Mesenchymal stem cell (in vitro differentiated cells and primary cell): Measurements from ENCODE around the gene MXI1.

Experiments used
- DNase-seq: peaks from one replicate; pipeline ENCODE4 v3.0.0-alpha.2; 2013
- H2AFZ ChIP-seq: one replicate; pipeline ENCODE4 v1.6.1; 2013; ENCODE audit warnings: low read depth, mild to moderate bottlenecking, control low read depth, inconsistent platforms, low read length, moderate library complexity
- H2AK5ac ChIP-seq: 2 replicates; pipeline ENCODE4 v1.6.1; 2013; ENCODE audit warnings: low read length, moderate library complexity, mild to moderate bottlenecking, inconsistent platforms; ENCODE audit not compliant: severe bottlenecking
- H2BK120ac ChIP-seq: one replicate; pipeline ENCODE4 v1.6.1; 2013; ENCODE audit warnings: low read depth, mild to moderate bottlenecking, inconsistent platforms, low read length, moderate library complexity
- H2BK12ac ChIP-seq, 2 experiments: one replicate each; pipeline ENCODE4 v1.6.1; 2013; ENCODE audit warnings: inconsistent platforms in 2 of 2, low read length in 2 of 2, mild to moderate bottlenecking in 2 of 2, moderate library complexity in 2 of 2, control low read depth in 1 of 2
- H2BK15ac ChIP-seq: one replicate; pipeline ENCODE4 v1.6.1; 2013; ENCODE audit warnings: mild to moderate bottlenecking, low read depth, inconsistent platforms; ENCODE audit not compliant: poor library complexity, severe bottlenecking
- H2BK5ac ChIP-seq: 2 replicates; pipeline ENCODE4 v1.6.1; 2013; ENCODE audit warnings: low read depth, mild to moderate bottlenecking, low read length, control low read depth, inconsistent platforms; ENCODE audit not compliant: poor library complexity, severe bottlenecking
- H3K14ac ChIP-seq, 2 experiments: one replicate each; pipeline ENCODE4 v1.6.1; 2013; ENCODE audit warnings: inconsistent platforms in 2 of 2, low read length in 2 of 2, control low read depth in 1 of 2, mild to moderate bottlenecking in 1 of 2, moderate library complexity in 1 of 2
- H3K18ac ChIP-seq, 2 experiments: one replicate each; pipeline ENCODE4 v1.6.1; 2013; ENCODE audit warnings: inconsistent platforms in 2 of 2, low read length in 2 of 2, control low read depth in 1 of 2, low read depth in 1 of 2, mild to moderate bottlenecking in 1 of 2
- H3K23ac ChIP-seq, 2 experiments: one replicate each; pipeline ENCODE4 v1.6.1; 2013; ENCODE audit warnings: inconsistent platforms in 2 of 2, low read length in 2 of 2, mild to moderate bottlenecking in 2 of 2, moderate library complexity in 2 of 2, control low read depth in 1 of 2
- H3K27ac ChIP-seq: 2 replicates; pipeline ENCODE4 v1.5.1; 2013; ENCODE audit warnings: mild to moderate bottlenecking, moderate library complexity, low read length, control low read depth, inconsistent platforms; ENCODE audit not compliant: poor library complexity, severe bottlenecking
- H3K27me3 ChIP-seq, 2 experiments: 2 replicates each; pipeline versions ENCODE4 v1.6.1 to v1.7.0; 2013; ENCODE audit warnings: low read length in 2 of 2, mild to moderate bottlenecking in 2 of 2, moderate library complexity in 2 of 2, control low read depth in 1 of 2, inconsistent platforms in 1 of 2; ENCODE audit not compliant: control insufficient read depth in 1 of 2, insufficient read depth in 1 of 2
- H3K36me3 ChIP-seq, 2 experiments: 2 replicates each; pipeline versions ENCODE4 v1.6.1 to v1.7.0; 2013; ENCODE audit warnings: low read length in 2 of 2, control low read depth in 1 of 2, inconsistent platforms in 1 of 2, low read depth in 1 of 2, mild to moderate bottlenecking in 1 of 2; ENCODE audit not compliant: insufficient read depth in 2 of 2, control insufficient read depth in 1 of 2
- H3K4ac ChIP-seq, 2 experiments: one replicate each; pipeline ENCODE4 v1.6.1; 2013; ENCODE audit warnings: inconsistent platforms in 2 of 2, low read length in 2 of 2, mild to moderate bottlenecking in 2 of 2, moderate library complexity in 2 of 2, control low read depth in 1 of 2, low read depth in 1 of 2
- H3K4me1 ChIP-seq: 2 replicates; pipeline ENCODE4 v1.6.1; 2013; ENCODE audit warnings: low read depth, low read length, control low read depth; ENCODE audit not compliant: control insufficient read depth, insufficient read depth
- H3K4me2 ChIP-seq: 2 replicates; pipeline ENCODE4 v1.6.1; 2013; ENCODE audit warnings: low read length, mild to moderate bottlenecking, inconsistent platforms; ENCODE audit not compliant: poor library complexity, severe bottlenecking
- H3K4me3 ChIP-seq, 2 experiments: 2 replicates each; pipeline versions ENCODE4 v1.5.1 to v1.7.0; 2013; ENCODE audit warnings: low read length in 2 of 2, mild to moderate bottlenecking in 2 of 2, control low read depth in 1 of 2, low read depth in 1 of 2; ENCODE audit not compliant: insufficient read depth in 1 of 2
- H3K79me1 ChIP-seq: replicated peaks from 2 replicates; pipeline ENCODE4 v1.6.1; 2013; ENCODE audit warnings: mild to moderate bottlenecking, control low read depth, low read length, inconsistent platforms; ENCODE audit not compliant: poor library complexity, severe bottlenecking
- H3K9ac ChIP-seq: 2 replicates; pipeline ENCODE4 v1.7.0; 2013; ENCODE audit warnings: mild to moderate bottlenecking, low read length, moderate library complexity
- H3K9me3 ChIP-seq: 2 replicates; pipeline ENCODE4 v1.7.0; 2013; ENCODE audit warnings: mild to moderate bottlenecking, low read length; ENCODE audit not compliant: control insufficient read depth
- H4K8ac ChIP-seq: one replicate; pipeline ENCODE4 v1.6.1; 2013; ENCODE audit warnings: inconsistent platforms, mild to moderate bottlenecking, low read length, moderate library complexity
- H4K91ac ChIP-seq: one replicate; pipeline ENCODE4 v1.6.1; 2013; ENCODE audit warnings: mild to moderate bottlenecking, low read length, inconsistent platforms
- WGBS: methylation state at CpG from one replicate; pipeline ENCODE4 v1.1.7; 2013; ENCODE audit warnings: mixed read lengths; 5-methylcytosine and 5-hydroxymethylcytosine counted together

Gene MXI1

GRCh38 chr10:110258542-110258941 is 51.1 kb downstream of the MXI1 start:
- no peaks in the 10 kb centered on the region for H3K27me3 ChIP-seq
- H2BK12ac ChIP-seq: no peak overlapping the region
- H3K4me1 ChIP-seq: no peaks in the 10 kb centered on the region
- no peak overlapping the region for H3K23ac ChIP-seq
- H2BK15ac ChIP-seq: no peak overlapping the region
- 86% methylated on average over 1 of the region's 1 CpG for WGBS
- H2BK120ac ChIP-seq: no peak overlapping the region
- no peak overlapping the region for H3K18ac ChIP-seq
- no peak overlapping the region for H3K14ac ChIP-seq
- no peak overlapping the region for H4K91ac ChIP-seq
- H3K36me3 ChIP-seq: no peaks in the 10 kb centered on the region
- H2BK5ac ChIP-seq: no peak overlapping the region
- H3K4me2 ChIP-seq: no peak overlapping the region
- H3K9me3 ChIP-seq: peaks cover 4% of the 10 kb centered on the region
- no peak overlapping the region for H3K27ac ChIP-seq
- H2AFZ ChIP-seq: no peak overlapping the region
- H3K4me3 ChIP-seq: no peak overlapping the region
- no peak for DNase-seq
- no peak overlapping the region for H3K9ac ChIP-seq
- no peak overlapping the region for H4K8ac ChIP-seq
- no peak overlapping the region for H3K4ac ChIP-seq
- H3K79me1 ChIP-seq: no peaks in the 10 kb centered on the region
- H2AK5ac ChIP-seq: no peak overlapping the region

DNA sequence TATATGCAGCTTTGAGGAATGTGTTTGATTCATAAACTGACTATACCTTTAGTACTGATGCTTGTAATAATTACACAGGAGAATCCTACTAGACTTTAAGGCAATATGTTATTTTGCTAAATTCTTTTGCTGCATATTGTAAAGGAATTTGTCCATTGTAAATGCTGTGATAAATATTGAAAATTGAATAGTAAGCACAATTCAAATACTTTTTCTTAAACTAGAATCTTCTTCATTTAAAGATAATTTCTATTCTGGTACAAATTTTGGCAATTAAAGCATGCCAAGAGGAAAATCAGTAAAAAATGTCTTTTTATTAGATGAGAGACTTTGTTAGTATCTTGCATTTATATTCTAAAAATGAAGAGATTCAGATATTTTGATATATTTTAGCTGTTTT is 51.9 kb downstream of the MXI1 start:
- H3K4me1 ChIP-seq: no peaks in the 10 kb centered on the region
- H4K8ac ChIP-seq: no peak overlapping the region
- no peak overlapping the region for H2BK15ac ChIP-seq
- H4K91ac ChIP-seq: no peak overlapping the region
- no peak overlapping the region for H3K4ac ChIP-seq
- no peak overlapping the region for H3K23ac ChIP-seq
- H3K79me1 ChIP-seq: no peaks in the 10 kb centered on the region
- no peak overlapping the region for H2BK12ac ChIP-seq
- no peak overlapping the region for H3K4me3 ChIP-seq
- no peak overlapping the region for H2AK5ac ChIP-seq
- H2BK5ac ChIP-seq: no peak overlapping the region
- no peak overlapping the region for H3K4me2 ChIP-seq
- H3K27ac ChIP-seq: no peak overlapping the region
- H3K36me3 ChIP-seq: no peaks in the 10 kb centered on the region
- H2BK120ac ChIP-seq: no peak overlapping the region
- H3K18ac ChIP-seq: no peak overlapping the region
- H3K14ac ChIP-seq: no peak overlapping the region
- no peaks in the 10 kb centered on the region for H3K27me3 ChIP-seq
- H3K9ac ChIP-seq: no peak overlapping the region
- no peak overlapping the region for H2AFZ ChIP-seq
- no peak for DNase-seq
- H3K9me3 ChIP-seq: peaks cover 4% of the 10 kb centered on the region

DNA sequence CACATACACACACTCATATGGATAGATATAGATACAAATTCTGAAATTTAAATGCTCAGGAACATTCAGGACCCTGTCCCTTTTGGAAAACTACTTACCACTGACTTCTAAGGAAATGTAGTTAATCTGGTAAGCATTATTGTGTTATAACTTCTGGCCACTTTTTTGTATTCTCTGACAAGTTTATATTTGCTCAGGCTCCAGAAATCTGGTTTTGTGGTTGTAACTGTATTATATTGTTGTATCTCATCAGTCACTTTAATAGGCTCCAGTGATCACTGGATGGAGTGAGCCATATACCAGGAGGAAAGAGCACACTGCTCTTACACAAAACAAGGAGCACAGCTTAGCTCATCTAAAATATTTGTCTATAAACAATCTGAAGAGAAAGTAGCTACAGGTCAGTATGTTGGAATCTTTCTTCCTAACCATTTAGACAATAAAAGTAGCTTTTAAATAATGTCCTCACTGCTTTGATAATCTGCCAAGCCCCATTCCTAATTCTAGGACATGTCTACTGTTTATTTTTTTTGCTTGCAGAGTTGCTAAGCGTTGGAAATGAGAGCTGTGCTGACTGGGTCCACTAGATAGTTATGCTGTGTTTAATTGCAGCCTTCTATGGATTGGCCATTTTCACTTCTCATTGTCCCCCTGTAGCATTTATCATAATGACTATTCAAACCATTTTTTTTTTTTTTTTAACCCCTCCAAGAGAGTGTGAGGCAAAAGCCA is 53.5 kb downstream of the MXI1 start:
- Histone ChIP-seq H3K23ac (no peak overlapping the region), H3K9me3 (peaks cover 1% of the 10 kb centered on the region), H3K9ac (no peak overlapping the region), H2AFZ (no peak overlapping the region), H2AK5ac (no peak overlapping the region), H3K36me3 (no peaks in the 10 kb centered on the region), H2BK120ac (no peak overlapping the region), H3K14ac (no peak overlapping the region), H4K8ac (no peak overlapping the region), H3K4me2 (no peak overlapping the region), H3K4me1 (no peaks in the 10 kb centered on the region), H3K4me3 (no peak overlapping the region), H3K27me3 (no peaks in the 10 kb centered on the region), H3K79me1 (no peaks in the 10 kb centered on the region), H3K18ac (no peak overlapping the region), H2BK12ac (no peak overlapping the region), H3K4ac (no peak overlapping the region), H2BK5ac (no peak overlapping the region), H4K91ac (no peak overlapping the region), H2BK15ac (no peak overlapping the region), H3K27ac (no peak overlapping the region)
- peak; percentile 32 for DNase-seq
- WGBS: 80% methylated on average over 1 of the region's 1 CpG

GRCh38 chr10:110263164-110263563 is 55.8 kb downstream of the MXI1 start:
- WGBS: no CpG with 5 or more reads among the region's 1 CpG
- DNase-seq: no peak

More at GRCh38 chr10:110263164-110263563, 55.8 kb downstream of the MXI1 start:
- Histone ChIP-seq H2AFZ (no peak overlapping the region), H3K14ac (no peak overlapping the region), H3K9ac (no peak overlapping the region), H3K27me3 (no peaks in the 10 kb centered on the region), H2BK120ac (no peak overlapping the region), H2BK5ac (no peak overlapping the region), H3K79me1 (no peaks in the 10 kb centered on the region), H3K4ac (no peak overlapping the region), H4K8ac (no peak overlapping the region), H3K4me1 (no peaks in the 10 kb centered on the region), H4K91ac (no peak overlapping the region), H2AK5ac (no peak overlapping the region), H2BK12ac (no peak overlapping the region), H3K4me3 (no peak overlapping the region), H3K18ac (no peak overlapping the region), H3K27ac (no peak overlapping the region), H2BK15ac (no peak overlapping the region), H3K23ac (no peak overlapping the region), H3K36me3 (no peaks in the 10 kb centered on the region), H3K9me3 (no peaks in the 10 kb centered on the region), H3K4me2 (no peak overlapping the region)
